SW 1271 (cell line): ENCODE results near the gene ATP9B.
"Not testable (repeated sequence)": the region's sequence is repeated elsewhere in the genome, so short reads cannot be mapped to it uniquely, and the experiment has no call there.

ENCODE experiments used
- DNase-seq, 2 experiments: peaks; one replicate each; lab custom pipeline; 2025; lab: John Stamatoyannopoulos, UW

ATP9B gene

DNA sequence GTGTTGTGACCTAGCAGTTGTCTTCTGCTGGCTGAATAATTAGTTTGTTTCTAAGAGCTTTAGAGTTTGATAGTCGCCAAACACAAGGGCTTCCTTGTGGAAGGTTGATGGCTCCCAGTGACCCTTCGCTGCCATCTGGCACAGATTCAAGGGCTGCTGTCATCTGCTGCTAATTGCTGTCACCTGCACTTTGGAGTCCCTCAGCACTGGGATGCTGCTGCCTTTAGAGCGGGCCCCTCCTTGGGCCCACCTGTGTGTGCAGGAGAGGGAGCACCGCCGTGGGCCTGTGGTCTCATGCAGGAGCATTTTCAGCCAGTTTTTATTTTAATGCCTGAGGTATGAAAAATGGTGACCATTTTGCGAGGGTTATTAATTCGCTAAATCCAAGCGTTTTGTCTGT is 172.6 kb downstream of the ATP9B start:
- DNase-seq: no peak

DNA sequence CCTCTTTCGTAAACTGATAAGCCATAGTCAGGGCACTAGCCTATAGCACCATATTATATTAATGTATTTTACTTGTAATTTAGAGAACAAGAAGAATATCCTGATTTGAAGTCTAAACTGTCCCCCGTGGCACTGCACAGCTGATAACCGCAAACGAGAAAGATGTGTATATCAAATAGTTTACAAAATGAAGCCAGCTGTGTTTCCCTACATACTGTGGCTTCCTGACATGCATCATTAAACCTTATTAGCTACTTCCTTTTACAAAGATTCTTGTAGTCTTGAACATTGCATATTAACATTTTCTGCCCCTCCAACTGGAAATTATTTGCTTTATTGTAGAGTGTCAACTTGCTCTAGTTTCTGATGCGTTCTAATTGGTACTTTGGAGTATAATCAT is 173.1 kb downstream of the ATP9B start:
- no peak for DNase-seq

DNA sequence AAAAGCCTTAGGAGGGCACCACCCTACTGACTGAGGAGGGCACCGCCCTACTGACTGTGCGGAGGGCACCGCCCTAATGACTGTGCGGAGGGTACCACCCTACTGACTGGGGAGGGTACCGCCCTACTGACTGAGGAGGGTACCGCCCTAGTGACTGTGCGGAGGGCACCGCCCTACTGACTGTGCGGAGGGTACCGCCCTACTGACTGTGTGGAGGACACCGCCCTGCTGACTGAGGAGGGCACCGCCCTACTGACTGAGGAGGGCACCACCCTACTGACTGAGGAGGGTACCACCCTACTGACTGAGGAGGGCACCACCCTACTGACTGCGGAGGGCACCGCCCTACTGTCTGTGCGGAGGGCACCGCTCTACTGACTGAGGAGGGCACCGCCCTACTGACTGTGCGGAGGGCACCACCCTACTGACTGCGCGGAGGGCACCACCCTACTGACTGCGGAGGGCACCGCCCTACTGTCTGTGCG is 176.4 kb downstream of the ATP9B start:
- no peak for DNase-seq

DNA sequence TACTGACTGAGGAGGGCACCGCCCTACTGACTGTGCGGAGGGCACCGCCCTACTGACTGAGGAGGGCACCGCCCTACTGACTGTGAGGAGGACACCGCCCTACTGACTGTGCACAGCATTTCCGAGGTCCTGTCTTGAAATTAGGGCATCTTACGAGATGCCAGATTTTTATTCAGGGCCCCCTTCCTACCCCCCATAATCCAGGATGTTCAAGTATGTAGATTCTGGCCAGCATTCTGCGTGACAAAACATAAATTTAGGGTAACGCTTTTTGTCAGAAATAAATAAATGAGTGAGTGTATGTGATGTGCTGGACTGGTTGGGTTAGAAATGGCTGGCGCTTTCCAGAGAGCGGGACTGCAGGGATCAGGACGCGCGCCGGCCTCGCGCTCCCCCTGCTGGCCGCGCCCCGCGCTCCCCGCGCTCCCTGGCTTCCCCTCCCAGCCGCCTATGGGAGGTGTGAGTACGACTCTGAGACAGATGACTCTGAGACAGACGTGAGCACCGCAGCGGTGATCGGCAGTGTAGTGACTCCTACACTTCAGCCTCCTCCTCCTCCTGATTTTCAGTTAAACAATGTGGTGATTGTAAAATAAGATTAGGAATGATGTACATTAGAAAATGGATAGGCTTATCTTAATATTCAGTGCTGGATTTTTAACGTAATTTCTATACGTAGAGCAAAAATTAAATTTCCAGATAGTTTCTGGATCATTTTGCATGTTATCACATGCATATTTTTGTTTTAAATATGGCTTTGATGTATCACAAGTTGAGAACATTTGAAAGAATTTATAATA is 177.3 kb downstream of the ATP9B start:
- peak; percentile 7 to 60 for DNase-seq

DNA sequence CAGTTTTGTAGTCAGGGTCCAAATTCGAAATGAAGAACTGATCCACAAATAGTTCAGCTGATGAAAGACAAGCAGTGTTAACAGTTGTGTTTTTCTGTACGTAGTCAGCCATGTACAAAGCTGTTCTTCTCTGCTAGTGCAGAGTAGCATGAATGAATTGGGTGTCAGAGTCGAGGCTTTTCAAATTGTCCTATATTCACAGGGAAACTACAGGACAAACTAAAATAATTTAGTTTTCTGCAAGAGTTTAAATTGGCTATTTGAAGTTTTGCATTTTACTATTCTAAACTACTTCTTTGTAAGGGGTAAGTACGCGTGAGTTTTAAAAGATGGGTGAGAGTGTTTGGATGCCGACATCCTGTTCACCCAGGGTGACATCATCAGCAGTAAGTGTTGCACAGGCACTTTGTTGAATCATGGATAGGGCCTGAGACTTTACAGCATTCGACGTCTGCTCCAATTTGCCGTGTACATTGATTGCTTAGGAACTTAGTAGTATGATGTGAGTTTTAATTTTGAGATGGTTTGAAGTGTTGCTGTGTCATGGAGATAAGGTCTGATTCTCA is 179.4 kb downstream of the ATP9B start:
- DNase-seq: no peak

DNA sequence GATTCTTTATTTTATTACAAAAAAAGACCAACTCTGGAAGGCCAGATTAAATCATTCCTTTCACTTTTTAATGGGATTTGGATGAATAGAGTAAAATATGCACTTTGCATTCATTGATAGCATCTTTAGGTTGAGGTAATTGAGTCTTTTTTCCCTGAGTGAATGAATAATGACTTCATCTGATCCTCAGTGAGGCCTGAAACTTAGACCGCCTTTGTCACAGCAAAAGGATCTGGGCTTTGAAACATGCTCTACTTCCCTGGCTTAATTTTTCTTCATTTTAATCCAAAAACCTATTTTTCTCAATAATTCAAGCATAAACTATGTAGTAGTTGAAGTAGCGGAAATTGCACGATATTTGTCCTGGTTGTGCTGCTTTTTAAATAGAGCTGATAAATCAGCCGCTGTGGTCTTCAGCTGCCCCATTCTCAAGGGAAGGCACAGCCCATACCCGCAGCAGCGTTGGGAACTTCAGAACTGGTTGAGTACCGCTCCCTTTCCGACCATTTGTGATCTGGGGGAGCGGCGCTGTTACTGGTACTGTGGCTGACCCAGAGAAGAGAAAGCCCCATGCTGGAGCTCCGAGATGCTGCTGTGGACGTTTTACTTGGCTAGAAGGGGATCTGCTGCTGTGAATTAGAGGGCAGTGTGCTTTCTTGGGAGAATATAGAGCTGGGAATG is 181.2 kb downstream of the ATP9B start:
- DNase-seq: no peak

DNA sequence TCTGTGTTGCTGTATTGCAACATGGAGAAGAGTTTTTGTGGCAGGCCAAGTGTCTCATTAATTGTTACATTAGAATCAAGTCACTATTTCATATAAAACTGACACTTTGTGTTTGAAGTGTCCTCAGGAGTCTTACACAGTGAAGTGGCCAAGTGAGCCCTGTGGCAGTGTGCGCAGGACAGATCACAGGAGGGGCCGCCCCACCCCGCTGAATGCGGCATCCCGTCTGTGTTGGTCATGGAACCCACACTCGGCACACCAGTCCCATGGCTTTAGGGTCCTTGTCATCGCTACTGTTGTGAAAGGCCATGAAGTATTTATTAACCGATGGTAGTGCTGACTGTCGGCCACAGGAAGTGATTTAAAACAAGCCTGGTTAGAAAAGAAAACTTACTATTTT is 181.8 kb downstream of the ATP9B start:
- DNase-seq: no peak

DNA sequence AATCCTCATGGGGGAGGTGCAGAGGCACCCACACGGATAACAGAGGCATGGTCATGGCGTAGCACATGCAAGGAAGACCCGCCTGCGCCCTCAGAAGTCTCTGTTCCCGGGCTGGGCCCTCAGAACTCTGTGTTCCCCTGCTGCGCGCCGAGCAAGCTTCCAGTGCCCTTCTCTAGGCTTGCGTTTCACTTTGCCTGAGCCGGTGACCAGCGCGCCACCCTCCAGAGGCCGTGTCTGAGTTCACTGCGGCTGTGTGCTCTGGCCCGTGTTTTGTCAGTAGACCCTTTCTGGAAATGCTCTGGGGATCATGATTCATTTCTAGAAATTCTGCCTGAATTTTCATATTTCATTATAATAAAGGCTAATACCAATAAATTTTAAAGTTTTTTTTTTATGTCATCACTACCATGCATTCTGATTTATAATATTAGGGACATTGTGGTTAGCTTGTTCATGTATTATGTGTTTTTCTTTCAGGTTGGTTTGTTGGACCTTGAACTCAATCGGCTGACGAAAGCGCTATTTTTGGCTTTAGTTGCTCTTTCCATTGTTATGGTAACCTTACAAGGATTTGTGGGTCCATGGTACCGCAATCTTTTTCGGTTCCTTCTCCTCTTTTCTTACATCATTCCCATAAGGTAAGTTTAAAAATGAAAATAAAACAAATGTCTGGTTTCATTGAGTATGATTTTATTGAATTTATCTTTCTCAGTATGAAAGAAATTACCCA is 183.9 kb downstream of the ATP9B start:
- no peak for DNase-seq

DNA sequence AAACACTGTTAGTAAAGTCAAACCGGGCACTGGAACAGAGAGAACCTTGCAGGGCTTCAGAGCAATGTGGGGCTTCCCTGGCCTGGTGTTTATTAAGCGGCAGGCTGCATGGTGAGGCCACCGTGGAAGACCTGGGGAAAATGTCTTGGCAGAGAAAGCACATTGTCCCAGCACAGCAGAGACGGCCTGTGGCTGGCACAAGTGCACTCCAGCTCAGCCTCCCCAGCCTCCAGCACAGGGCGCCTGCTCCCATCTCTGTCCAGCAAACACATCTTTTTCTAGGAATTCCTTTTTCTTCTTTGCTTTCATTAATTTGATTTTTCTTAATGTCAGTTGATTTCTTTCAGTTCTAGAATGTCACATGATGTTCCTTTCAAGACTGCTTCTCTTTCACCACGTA is 188.3 kb downstream of the ATP9B start:
- DNase-seq: no peak

DNA sequence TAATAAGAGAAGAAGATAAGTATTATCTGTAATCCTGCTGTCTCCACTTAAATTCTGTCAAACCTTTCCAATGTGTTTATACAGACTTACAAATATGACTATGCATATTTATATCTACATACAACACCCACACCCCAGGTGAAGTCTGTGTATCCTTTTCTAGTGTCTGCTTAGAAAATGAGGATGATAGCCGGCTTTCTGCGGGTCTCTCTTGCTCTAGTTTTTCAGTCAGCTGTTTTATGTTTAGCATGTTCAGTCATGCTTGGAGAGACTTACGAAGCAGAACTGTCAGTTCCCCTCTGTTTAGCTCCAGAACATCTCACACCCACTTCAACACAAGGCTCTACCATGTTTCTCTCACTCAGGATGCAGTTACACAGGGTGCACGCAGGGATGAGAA is 189.3 kb downstream of the ATP9B start:
- DNase-seq: no peak

DNA sequence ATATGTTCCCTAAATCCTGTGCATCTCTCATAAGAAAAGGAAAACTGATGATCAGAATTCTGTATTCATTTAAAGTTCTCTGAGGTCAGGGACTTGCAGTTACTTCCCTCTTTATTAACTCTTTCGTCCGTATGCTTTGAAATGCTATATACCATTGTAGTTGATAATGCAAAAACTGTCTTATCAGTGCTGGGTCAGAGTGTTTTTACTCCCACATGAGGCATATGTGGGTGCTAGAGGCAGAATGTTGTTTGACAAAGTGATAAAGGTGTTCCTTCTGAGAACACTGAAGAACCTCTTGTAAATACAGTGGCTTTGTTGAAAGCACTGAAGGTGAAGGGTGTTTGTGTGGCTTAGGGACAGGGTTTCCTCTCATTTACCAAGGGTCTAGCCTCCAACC is 190.0 kb downstream of the ATP9B start:
- no peak for DNase-seq

DNA sequence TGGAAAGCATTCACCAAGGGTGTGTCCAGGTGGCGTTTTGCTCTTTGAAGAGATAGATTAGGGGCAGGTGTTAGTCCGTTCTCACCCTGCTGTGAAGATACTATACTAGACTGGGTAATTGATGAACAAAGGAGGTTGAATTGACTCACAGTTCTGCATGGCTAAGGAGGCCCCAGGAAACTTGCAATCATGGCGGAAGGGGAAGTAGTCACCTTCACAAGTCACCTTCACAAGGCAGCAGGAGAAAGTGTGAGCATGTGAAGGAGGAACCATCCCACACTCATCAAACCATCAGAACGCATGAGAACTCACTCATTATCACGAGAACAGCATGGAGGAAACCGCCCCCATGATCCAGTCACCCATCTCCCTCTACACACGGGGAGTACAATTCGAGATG is 190.8 kb downstream of the ATP9B start:
- no peak for DNase-seq

DNA sequence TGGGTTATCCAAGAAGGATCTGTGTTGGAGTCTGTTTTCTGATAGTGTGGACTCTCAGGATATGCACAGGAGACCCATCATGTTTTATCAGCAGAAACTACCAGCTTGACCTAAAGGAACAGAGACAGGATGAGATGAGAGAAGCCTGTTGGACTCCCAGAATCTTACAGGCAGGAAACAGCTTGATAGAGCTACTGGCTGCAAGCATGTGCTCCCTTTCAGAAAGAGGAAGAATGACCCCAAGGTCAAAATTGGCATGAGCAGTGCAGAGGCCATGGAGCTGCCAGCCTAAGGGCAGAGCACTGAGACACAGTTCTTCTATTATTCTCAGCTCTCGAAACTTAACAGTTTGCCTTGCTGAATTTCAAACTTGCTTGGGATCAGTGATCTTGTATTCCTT is 191.3 kb downstream of the ATP9B start:
- DNase-seq: no peak

DNA sequence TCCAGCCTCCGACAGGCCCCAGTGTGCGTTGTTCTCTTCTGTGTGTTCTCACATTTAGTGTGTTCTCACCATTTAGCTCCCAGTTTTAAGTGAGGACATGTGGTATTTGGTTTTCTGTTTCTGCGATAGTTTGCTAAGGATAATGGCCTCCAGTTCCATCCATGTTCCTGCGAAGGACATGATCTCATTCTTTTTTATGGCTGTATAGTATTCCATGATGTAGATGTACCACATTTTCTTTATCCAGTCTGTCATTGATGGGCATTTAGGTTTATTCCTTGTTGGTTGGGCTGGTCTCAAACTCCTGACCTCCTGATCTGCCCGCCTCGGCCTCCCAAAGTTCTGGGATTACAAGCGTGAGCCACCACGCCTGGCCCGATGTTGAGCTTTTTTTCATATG is 195.9 kb downstream of the ATP9B start:
- not testable (repeated sequence) for DNase-seq

DNA sequence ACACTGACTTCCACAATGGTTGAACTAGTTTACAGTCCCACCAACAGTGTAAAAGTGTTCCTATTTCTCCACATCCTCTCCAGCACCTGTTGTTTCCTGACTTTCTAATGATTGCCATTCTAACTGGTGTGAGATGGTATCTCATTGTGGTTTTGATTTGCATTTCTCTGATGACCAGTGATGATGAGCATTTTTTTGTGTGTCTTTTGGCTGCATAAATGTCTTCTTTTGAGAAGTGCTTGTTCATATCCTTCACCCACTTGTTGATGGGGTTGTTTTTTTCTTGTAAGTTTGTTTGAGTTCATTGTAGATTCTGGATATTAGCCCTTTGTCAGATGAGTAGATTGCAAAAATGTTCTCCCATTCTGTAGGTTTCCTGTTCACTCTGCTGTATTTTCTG is 202.6 kb downstream of the ATP9B start:
- not testable (repeated sequence) for DNase-seq

DNA sequence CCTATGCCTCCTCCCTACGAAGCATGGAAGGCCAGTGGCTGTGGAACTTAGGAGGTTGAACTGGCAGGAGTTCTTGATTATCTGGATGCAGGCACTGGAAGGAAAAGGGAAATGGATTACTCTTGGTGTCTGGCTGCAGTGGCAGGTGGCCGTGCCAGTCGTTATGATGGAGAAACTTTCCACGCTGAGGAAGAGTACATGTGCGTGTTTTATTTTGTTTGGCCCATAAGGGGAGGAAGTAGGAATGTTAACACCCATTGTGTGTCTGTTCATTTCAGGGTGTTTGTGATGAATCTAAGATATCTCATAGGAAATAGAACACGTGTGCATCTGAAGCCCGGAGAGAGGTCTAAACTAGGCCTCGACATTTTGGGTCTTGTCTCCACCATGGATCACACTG is 203.7 kb downstream of the ATP9B start:
- no peak for DNase-seq

DNA sequence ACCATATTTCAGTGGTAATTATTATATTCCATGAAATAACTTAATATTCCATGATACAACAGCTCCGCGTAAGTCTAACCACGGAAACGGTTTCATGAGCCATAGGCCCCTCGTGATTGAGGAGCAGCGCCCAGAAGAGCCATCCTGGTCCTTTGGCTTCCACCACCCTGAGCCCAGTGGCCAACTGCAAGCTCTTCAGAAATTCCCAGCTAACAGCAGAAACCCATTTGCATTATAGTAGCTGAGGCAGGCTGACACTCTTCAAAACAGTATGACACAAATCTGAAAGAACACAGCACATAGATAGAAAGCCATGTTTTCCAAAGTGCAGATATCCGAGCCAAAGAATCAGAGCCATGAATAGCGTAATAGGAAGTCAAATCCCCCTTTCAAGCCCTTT is 205.6 kb downstream of the ATP9B start:
- no peak for DNase-seq

DNA sequence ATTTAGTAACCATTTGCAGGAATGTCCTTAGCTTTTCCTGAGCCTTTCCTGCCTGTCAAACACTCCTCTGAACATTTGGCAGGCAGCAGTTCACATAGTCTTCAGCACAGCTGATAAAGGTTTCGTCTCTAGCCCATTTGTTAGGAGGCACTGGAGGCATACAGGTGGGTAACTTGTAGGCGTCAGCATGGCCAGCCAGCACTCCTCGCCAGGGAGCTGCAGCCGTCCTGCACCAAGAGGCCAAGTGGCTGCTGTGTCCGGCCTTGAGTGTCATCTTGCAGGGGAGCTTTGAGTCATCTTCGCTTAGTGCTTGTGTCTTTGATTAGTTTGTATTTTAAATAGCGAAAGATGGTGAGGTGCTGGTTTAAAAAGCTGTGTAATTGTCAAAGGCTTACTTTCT is 206.3 kb downstream of the ATP9B start:
- DNase-seq: no peak

DNA sequence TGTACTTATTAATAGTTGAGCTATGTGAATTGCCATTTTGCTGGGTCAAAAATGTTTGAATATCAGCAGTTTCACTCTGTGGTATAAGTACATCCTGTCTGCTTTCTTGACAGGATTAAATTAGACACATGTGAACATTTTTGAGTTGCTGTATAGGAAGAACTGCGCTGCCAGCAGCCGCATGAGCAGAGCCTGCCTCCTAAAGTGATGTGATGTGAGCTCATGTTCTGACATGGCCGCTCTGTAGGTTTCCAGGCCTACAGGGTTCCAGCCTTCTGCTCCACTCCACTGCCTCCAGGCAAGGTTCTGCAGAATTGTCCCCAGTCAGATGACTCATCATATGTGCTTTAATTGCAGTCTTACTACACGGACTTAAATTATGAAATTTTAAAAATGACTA is 206.8 kb downstream of the ATP9B start:
- no peak for DNase-seq

DNA sequence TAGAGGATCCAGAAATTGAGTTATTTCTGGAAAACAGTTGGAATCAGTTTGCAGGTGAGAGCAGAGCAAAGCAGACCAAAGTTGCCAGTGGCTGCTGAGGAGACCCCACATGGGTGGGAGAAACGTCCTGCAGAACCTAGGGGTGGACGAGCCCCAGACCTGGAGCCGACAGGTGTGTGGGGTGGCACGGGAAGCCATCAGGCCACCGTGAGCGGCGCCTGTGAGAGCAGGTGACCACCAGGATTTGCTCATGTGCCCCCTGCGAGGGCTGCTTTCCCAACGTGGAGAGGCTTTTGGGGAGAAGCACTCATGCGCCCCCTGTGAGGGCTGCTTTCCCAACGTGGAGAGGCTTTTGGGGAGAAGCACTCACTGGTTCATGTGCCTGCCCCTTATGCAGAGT is 209.7 kb downstream of the ATP9B start:
- no peak for DNase-seq

DNA sequence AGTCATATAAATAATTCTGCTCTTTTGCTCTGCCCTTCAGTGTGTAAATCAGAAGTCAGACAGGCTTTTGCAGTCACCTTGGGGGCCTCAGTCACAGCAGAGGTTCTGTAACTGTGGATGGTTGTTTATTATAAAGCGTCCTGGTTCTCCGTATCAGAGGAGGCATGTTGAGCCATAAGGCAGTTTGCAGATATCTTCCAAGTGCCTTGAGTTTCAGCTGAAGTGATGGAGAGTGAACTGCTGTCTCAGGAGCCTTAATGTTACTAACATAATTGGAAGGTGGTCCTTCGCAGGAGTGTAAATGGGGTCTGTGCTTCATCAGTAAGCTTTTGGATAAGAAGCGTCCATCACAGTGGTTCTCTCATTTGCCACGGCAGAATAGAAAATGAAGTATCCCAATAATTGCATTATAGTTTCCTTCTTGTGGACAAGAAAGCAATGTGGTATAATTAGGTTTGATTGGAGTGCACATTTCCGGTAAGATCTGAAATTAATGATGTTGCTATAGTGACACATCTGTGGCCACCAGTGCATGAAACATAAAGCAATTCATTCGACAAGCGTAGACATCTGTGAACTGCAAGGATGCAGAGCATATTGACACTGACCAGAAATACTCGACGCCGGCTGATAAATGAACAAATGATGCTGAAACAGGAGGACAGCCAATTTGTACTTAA is 214.1 kb downstream of the ATP9B start:
- DNase-seq: no peak

DNA sequence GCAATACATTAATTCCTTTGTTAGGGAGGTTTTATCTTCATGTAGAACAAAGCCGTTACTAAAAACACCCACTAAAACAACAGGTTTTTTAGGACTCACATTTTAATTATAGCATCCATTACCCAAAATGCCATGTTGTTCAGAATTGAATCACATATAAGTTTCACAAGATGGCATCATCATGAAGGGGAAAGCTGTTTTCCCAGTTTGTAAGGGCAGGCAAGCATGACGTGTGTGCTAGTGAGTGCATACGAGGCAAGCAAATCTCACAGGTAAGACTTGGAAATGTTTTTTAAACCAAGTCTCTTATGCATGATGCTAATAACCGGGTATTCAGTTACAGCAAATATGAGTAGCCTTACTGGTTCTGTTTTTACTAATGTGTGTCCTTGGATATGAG is 214.7 kb downstream of the ATP9B start:
- DNase-seq: no peak
